ENCODE measurements around the gene YLPM1.

- TF ChIP-seq CTCF (IDR thresholded peaks at IDR 0.05) = no peak
- no peak for TF ChIP-seq POLR2A (IDR thresholded peaks at IDR 0.05)
Measured at GRCh38 chr14:74747237-74747636, 15.9 kb upstream of the YLPM1 start.

Data from thyroid gland (tissue), 4 donors.